Hepatocyte (in vitro differentiated cells): ENCODE measurements around the gene RPN2. TPM values are rescaled to one million over a fixed set of nuclear protein-coding genes. Genes with fewer than 3 reads are reported as not detected.

ENCODE experiments used
- DNase-seq: peaks from one replicate; pipeline ENCODE4 v3.0.0-alpha.2; 2016; ENCODE audit warnings: low spot score
- H2AFZ ChIP-seq: fragments of 200-600 bp; sonication (generic); 2 replicates; pipeline ENCODE4 v1.6.0; 2016; ENCODE audit warnings: antibody characterized with exemption, mild to moderate bottlenecking
- H3K27ac ChIP-seq: fragments of 200-600 bp; sonication (generic); 2 replicates; pipeline ENCODE4 v1.5.1; 2016; ENCODE audit warnings: mild to moderate bottlenecking
- H3K27me3 ChIP-seq: fragments of 200-600 bp; sonication (generic); 2 replicates; pipeline ENCODE4 v1.6.1; 2016
- H3K36me3 ChIP-seq: fragments of 200-600 bp; sonication (generic); replicated peaks from 2 replicates; pipeline ENCODE4 v1.5.1; 2016; ENCODE audit warnings: low read depth; ENCODE audit not compliant: insufficient read depth
- H3K4me1 ChIP-seq: fragments of 200-600 bp; sonication (generic); 2 replicates; pipeline ENCODE4 v1.5.1; 2016; ENCODE audit warnings: mild to moderate bottlenecking, moderate library complexity; ENCODE audit not compliant: insufficient read depth
- H3K4me2 ChIP-seq: fragments of 200-600 bp; sonication (generic); 2 replicates; pipeline ENCODE4 v1.6.0; 2016
- H3K4me3 ChIP-seq: fragments of 200-600 bp; sonication (generic); 2 replicates; pipeline ENCODE4 v1.5.1; 2016; ENCODE audit warnings: mild to moderate bottlenecking
- H3K79me2 ChIP-seq: fragments of 200-600 bp; sonication (generic); 2 replicates; pipeline ENCODE4 v1.6.0; 2017; ENCODE audit warnings: mild to moderate bottlenecking
- H3K9me2 ChIP-seq: fragments of 200-600 bp; sonication (generic); replicated peaks from 2 replicates; pipeline ENCODE4 v1.6.0; 2017; ENCODE audit warnings: mild to moderate bottlenecking; ENCODE audit not compliant: insufficient read depth
- H3K9me3 ChIP-seq: fragments of 200-600 bp; sonication (generic); 2 replicates; pipeline ENCODE4 v1.5.1; 2016; ENCODE audit warnings: low read depth, mild to moderate bottlenecking
- H4K20me1 ChIP-seq: fragments of 200-600 bp; sonication (generic); 2 replicates; pipeline ENCODE4 v1.6.0; 2016; ENCODE audit warnings: mild to moderate bottlenecking; ENCODE audit not compliant: insufficient read depth, poor library complexity, severe bottlenecking
- CTCF ChIP-seq: fragments of 200-600 bp; sonication (generic); IDR thresholded peaks from 2 replicates; pipeline ENCODE4 v1.5.1; 2016; ENCODE audit warnings: antibody characterized with exemption, mild to moderate bottlenecking; ENCODE audit not compliant: poor library complexity
- EZH2 ChIP-seq: fragments of 200-600 bp; sonication (generic); IDR thresholded peaks from 2 replicates; pipeline ENCODE4 v1.6.1; 2016; ENCODE audit warnings: antibody characterized with exemption, mild to moderate bottlenecking, borderline replicate concordance
- EZH2phosphoT487 ChIP-seq: fragments of 200-600 bp; sonication (generic); IDR thresholded peaks from one replicate; pipeline ENCODE4 v1.6.1; 2018; ENCODE audit warnings: antibody characterized with exemption, mild to moderate bottlenecking, low read depth, moderate library complexity; ENCODE audit not compliant: unreplicated experiment, severe bottlenecking
- WGBS: methylation state at CpG from one replicate; pipeline ENCODE4 v1.1.6; 2016; ENCODE audit warnings: low lambda C conversion rate; ENCODE audit errors: missing lambda C conversion rate; 5-methylcytosine and 5-hydroxymethylcytosine counted together
- polyA plus RNA-seq: library from polyadenylated mRNA; unstranded; fragments of >200 nt; fragmentation: Nextera tagmentation; extraction: Ambion mirVana; gene quantifications from 2 replicates; pipeline ENCODE4 v1.2.1, GENCODE V29; 2016
- total RNA-seq: library from RNA; depleted of rRNA; stranded (reverse); fragments of >200 nt; gene quantifications from 2 replicates; pipeline ENCODE4 v1.2.3, GENCODE V29; 2014

Gene RPN2
- total and polyA plus RNA-seq, 2 experiments from 2014 or later = 325 to 350 TPM

- Histone ChIP-seq H3K4me1 (peaks cover 23% of the 10 kb centered on the region), H2AFZ (no peak overlapping the region), H3K36me3 (no peaks in the 10 kb centered on the region), H3K4me3 (no peak overlapping the region), H3K27ac (no peak overlapping the region), H3K27me3 (no peaks in the 10 kb centered on the region), H3K79me2 (no peaks in the 10 kb centered on the region), H4K20me1 (no peaks in the 10 kb centered on the region), H3K4me2 (no peak overlapping the region), H3K9me2 (no peaks in the 10 kb centered on the region), H3K9me3 (no peaks in the 10 kb centered on the region)
- no peak for DNase-seq
- TF ChIP-seq EZH2 = no peak
- TF ChIP-seq EZH2phosphoT487 = no peak
- WGBS = 88% methylated on average over 8 of the region's 8 CpGs
Measured at GRCh38 chr20:37280403-37280802, 101.3 kb downstream of the RPN2 start.

GRCh38 chr20:37282556-37282955 is 103.4 kb downstream of the RPN2 start:
- H3K27ac ChIP-seq = peak overlapping the region; percentile 76
- H2AFZ ChIP-seq = peak overlapping the region; percentile 13
- no peaks in the 10 kb centered on the region for H3K9me2 ChIP-seq

GRCh38 chr20:37283530-37284195 is 104.5 kb downstream of the RPN2 start:
- peaks cover 17% of the 10 kb centered on the region for H3K4me1 ChIP-seq
- 95% methylated on average over 9 of the region's 9 CpGs for WGBS
- no peaks in the 10 kb centered on the region for H3K79me2 ChIP-seq
- H2AFZ ChIP-seq = peak overlapping the region; percentile 13
- no peak overlapping the region for H3K4me2 ChIP-seq
- peak overlapping the region; percentile 76 for H3K27ac ChIP-seq
- no peaks in the 10 kb centered on the region for H3K27me3 ChIP-seq
- DNase-seq = peak; percentile 27
- H3K9me2 ChIP-seq = no peaks in the 10 kb centered on the region
- no peaks in the 10 kb centered on the region for H3K36me3 ChIP-seq
- TF ChIP-seq EZH2phosphoT487 = no peak
- no peak for TF ChIP-seq CTCF
- no peak for TF ChIP-seq EZH2
- H3K9me3 ChIP-seq = no peaks in the 10 kb centered on the region
- H3K4me3 ChIP-seq = no peak overlapping the region
- H4K20me1 ChIP-seq = no peaks in the 10 kb centered on the region

More at GRCh38 chr20:37282556-37282955, 103.4 kb downstream of the RPN2 start:
- Histone ChIP-seq H3K4me2 (no peak overlapping the region), H3K9me3 (no peaks in the 10 kb centered on the region), H3K4me1 (peaks cover 17% of the 10 kb centered on the region), H3K79me2 (no peaks in the 10 kb centered on the region), H4K20me1 (no peaks in the 10 kb centered on the region), H3K27me3 (no peaks in the 10 kb centered on the region), H3K36me3 (no peaks in the 10 kb centered on the region), H3K4me3 (no peak overlapping the region)
- 70% methylated on average over 6 of the region's 6 CpGs for WGBS
- DNase-seq = peak; percentile 71
- TF ChIP-seq EZH2phosphoT487 = no peak
- TF ChIP-seq EZH2 = no peak
- peak; percentile 63 for TF ChIP-seq CTCF

GRCh38 chr20:37284691-37285161 is 105.6 kb downstream of the RPN2 start:
- H3K9me2 ChIP-seq = no peaks in the 10 kb centered on the region
- H3K36me3 ChIP-seq = no peaks in the 10 kb centered on the region
- H3K4me2 ChIP-seq = no peak overlapping the region
- H3K27me3 ChIP-seq = no peaks in the 10 kb centered on the region
- WGBS = 92% methylated on average over 6 of the region's 6 CpGs
- no peak overlapping the region for H3K27ac ChIP-seq
- no peak for TF ChIP-seq EZH2
- no peak for TF ChIP-seq CTCF
- no peak for TF ChIP-seq EZH2phosphoT487
- H3K79me2 ChIP-seq = peaks cover 1% of the 10 kb centered on the region
- H4K20me1 ChIP-seq = no peaks in the 10 kb centered on the region
- H3K4me3 ChIP-seq = no peak overlapping the region
- no peak for DNase-seq
- H2AFZ ChIP-seq = no peak overlapping the region
- H3K4me1 ChIP-seq = peaks cover 17% of the 10 kb centered on the region
- H3K9me3 ChIP-seq = no peaks in the 10 kb centered on the region
